Measurements from ENCODE around the gene OTUB1. TPM values are rescaled to one million over a fixed set of nuclear protein-coding genes. Genes with fewer than 3 reads are reported as not detected.
"Not testable (repeated sequence)": the region's sequence is repeated elsewhere in the genome, so short reads cannot be mapped to it uniquely, and the experiment has no call there.

Gene OTUB1
- total RNA-seq, 1 experiment from 2014 or later: 36.9 TPM

- DNase-seq (ENCODE audit: low read depth): no peak
Measured at GRCh38 chr11:64042301-64042700, 56.1 kb downstream of the OTUB1 start.

- no peak for DNase-seq (ENCODE audit: low read depth)
Measured at GRCh38 chr11:64043545-64043944, 57.3 kb downstream of the OTUB1 start.

- DNase-seq (ENCODE audit: low read depth): no peak
Measured at GRCh38 chr11:64044730-64045393, 58.6 kb downstream of the OTUB1 start.

GRCh38 chr11:64045700-64046099 lies 59.5 kb downstream of the OTUB1 start:
- no peak for DNase-seq (ENCODE audit: low read depth)

GRCh38 chr11:64047373-64047772 lies 61.1 kb downstream of the OTUB1 start:
- DNase-seq (ENCODE audit: low read depth): not testable (repeated sequence)

Other genes with a start within 250 kb of the OTUB1 start
- 9.4 and 14.0 TPM in 2 replicates for gene ZFTA, start 217.7 kb upstream of the OTUB1 start, total RNA-seq (2014; rRNA removed; shearing (Covaris generic))
- gene SPINDOC, start 173.0 kb upstream of the OTUB1 start, total RNA-seq (2014; rRNA removed; shearing (Covaris generic)): 34.6 and 41.0 TPM in 2 replicates
- gene MARK2, start 147.3 kb upstream of the OTUB1 start, total RNA-seq (2014; rRNA removed; shearing (Covaris generic)): 11.4 and 12.5 TPM in 2 replicates
- 0.36 and 0.80 TPM in 2 replicates for gene RCOR2, start 69.3 kb upstream of the OTUB1 start, total RNA-seq (2014; rRNA removed; shearing (Covaris generic))
- 12.6 and 17.5 TPM in 2 replicates for gene NAA40, start 47.4 kb upstream of the OTUB1 start, total RNA-seq (2014; rRNA removed; shearing (Covaris generic))
- gene COX8A, start 11.8 kb upstream of the OTUB1 start, total RNA-seq (2014; rRNA removed; shearing (Covaris generic)): 361 and 414 TPM in 2 replicates
- gene FLRT1, start 49.5 kb downstream of the OTUB1 start, total RNA-seq (2014; rRNA removed; shearing (Covaris generic)): not detected in 2 replicates
- 19.4 and 47.1 TPM in 2 replicates for gene MACROD1, start 179.7 kb downstream of the OTUB1 start, total RNA-seq (2014; rRNA removed; shearing (Covaris generic))
- gene STIP1, start 199.7 kb downstream of the OTUB1 start, total RNA-seq (2014; rRNA removed; shearing (Covaris generic)): 283 and 358 TPM in 2 replicates
- gene FERMT3, start 220.3 kb downstream of the OTUB1 start, total RNA-seq (2014; rRNA removed; shearing (Covaris generic)): 3.0 and 5.7 TPM in 2 replicates
- 19.8 and 19.9 TPM in 2 replicates for gene TRPT1, start 239.7 kb downstream of the OTUB1 start, total RNA-seq (2014; rRNA removed; shearing (Covaris generic))
- gene NUDT22, start 239.8 kb downstream of the OTUB1 start, total RNA-seq (2014; rRNA removed; shearing (Covaris generic)): 43.1 and 51.3 TPM in 2 replicates
- 1.7 and 2.7 TPM in 2 replicates for gene DNAJC4, start 244.1 kb downstream of the OTUB1 start, total RNA-seq (2014; rRNA removed; shearing (Covaris generic))
- gene VEGFB, start 248.1 kb downstream of the OTUB1 start, total RNA-seq (2014; rRNA removed; shearing (Covaris generic)): 6.7 and 8.9 TPM in 2 replicates